Measurements from ENCODE around the gene C19orf18.

GRCh38 chr19:57964761-57965160 is 9.6 kb downstream of the C19orf18 start:
- TF ChIP-seq POLR2A (IDR thresholded peaks at IDR 0.05) = no peak
- TF ChIP-seq, protein P1, sequence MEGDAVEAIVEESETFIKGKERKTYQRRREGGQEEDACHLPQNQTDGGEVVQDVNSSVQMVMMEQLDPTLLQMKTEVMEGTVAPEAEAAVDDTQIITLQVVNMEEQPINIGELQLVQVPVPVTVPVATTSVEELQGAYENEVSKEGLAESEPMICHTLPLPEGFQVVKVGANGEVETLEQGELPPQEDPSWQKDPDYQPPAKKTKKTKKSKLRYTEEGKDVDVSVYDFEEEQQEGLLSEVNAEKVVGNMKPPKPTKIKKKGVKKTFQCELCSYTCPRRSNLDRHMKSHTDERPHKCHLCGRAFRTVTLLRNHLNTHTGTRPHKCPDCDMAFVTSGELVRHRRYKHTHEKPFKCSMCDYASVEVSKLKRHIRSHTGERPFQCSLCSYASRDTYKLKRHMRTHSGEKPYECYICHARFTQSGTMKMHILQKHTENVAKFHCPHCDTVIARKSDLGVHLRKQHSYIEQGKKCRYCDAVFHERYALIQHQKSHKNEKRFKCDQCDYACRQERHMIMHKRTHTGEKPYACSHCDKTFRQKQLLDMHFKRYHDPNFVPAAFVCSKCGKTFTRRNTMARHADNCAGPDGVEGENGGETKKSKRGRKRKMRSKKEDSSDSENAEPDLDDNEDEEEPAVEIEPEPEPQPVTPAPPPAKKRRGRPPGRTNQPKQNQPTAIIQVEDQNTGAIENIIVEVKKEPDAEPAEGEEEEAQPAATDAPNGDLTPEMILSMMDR (IDR thresholded peaks at IDR 0.05 in 8 of 11, conservative IDR thresholded peaks at IDR 0.05 in 3 of 11) = no peak
